Measurements from ENCODE around the gene PDZD8.

The PDZD8 gene

GRCh38 chr10:117342641-117343040 lies 32.6 kb downstream of the PDZD8 start:
- DNase-seq (ENCODE audit: extremely low read depth, insufficient read length), result no peak
- Histone ChIP-seq H3K27me3 (replicated peaks; ENCODE audit: control insufficient read depth, insufficient read depth, low read length) (no peaks in the 10 kb centered on the region), H3K36me3 (ENCODE audit: control insufficient read depth, insufficient read depth, low read length) (0 out of 2 replicates have a peak, but pooled peaks cover 1% of the 10 kb centered on the region), H3K4me3 (replicated peaks; ENCODE audit: low read depth, low read length) (no peak overlapping the region)
- TF ChIP-seq CTCF (IDR thresholded peaks at IDR 0.05; ENCODE audit: insufficient read depth, low read length, poor library complexity, severe bottlenecking), result no peak

- no peak for DNase-seq (ENCODE audit: extremely low read depth, insufficient read length)
- TF ChIP-seq CTCF (IDR thresholded peaks at IDR 0.05; ENCODE audit: insufficient read depth, low read length, poor library complexity, severe bottlenecking), result no peak
- Histone ChIP-seq H3K27me3 (replicated peaks; ENCODE audit: control insufficient read depth, insufficient read depth, low read length) (no peaks in the 10 kb centered on the region), H3K36me3 (ENCODE audit: control insufficient read depth, insufficient read depth, low read length) (0 out of 2 replicates have a peak, but pooled peaks cover 1% of the 10 kb centered on the region), H3K4me3 (replicated peaks; ENCODE audit: low read depth, low read length) (no peak overlapping the region)
These were observed 34.2 kb downstream of the PDZD8 start for GRCh38 chr10:117341061-117341460.

- Histone ChIP-seq H3K4me3 (replicated peaks; ENCODE audit: low read depth, low read length) (no peak overlapping the region), H3K27me3 (replicated peaks; ENCODE audit: control insufficient read depth, insufficient read depth, low read length) (no peaks in the 10 kb centered on the region), H3K36me3 (ENCODE audit: control insufficient read depth, insufficient read depth, low read length) (0 out of 2 replicates have a peak, but pooled peaks cover 1% of the 10 kb centered on the region)
- no peak for TF ChIP-seq CTCF (IDR thresholded peaks at IDR 0.05; ENCODE audit: insufficient read depth, low read length, poor library complexity, severe bottlenecking)
- no peak for DNase-seq (ENCODE audit: extremely low read depth, insufficient read length)
These were observed 35.3 kb downstream of the PDZD8 start for GRCh38 chr10:117339979-117340378.

- Histone ChIP-seq H3K36me3 (ENCODE audit: control insufficient read depth, insufficient read depth, low read length) (0 out of 2 replicates have a peak, but pooled peaks cover 1% of the 10 kb centered on the region), H3K4me3 (replicated peaks; ENCODE audit: low read depth, low read length) (no peak overlapping the region), H3K27me3 (replicated peaks; ENCODE audit: control insufficient read depth, insufficient read depth, low read length) (no peaks in the 10 kb centered on the region)
- no peak for DNase-seq (ENCODE audit: extremely low read depth, insufficient read length)
- no peak for TF ChIP-seq CTCF (IDR thresholded peaks at IDR 0.05; ENCODE audit: insufficient read depth, low read length, poor library complexity, severe bottlenecking)
These were observed 35.7 kb downstream of the PDZD8 start for GRCh38 chr10:117339578-117339977.

- H3K4me3 ChIP-seq (replicated peaks; ENCODE audit: low read depth, low read length), result no peak overlapping the region
- H3K36me3 ChIP-seq (ENCODE audit: control insufficient read depth, insufficient read depth, low read length), result 0 out of 2 replicates have a peak, but pooled peaks cover 1% of the 10 kb centered on the region
- no peak for TF ChIP-seq CTCF (IDR thresholded peaks at IDR 0.05; ENCODE audit: insufficient read depth, low read length, poor library complexity, severe bottlenecking)
- no peaks in the 10 kb centered on the region for H3K27me3 ChIP-seq (replicated peaks; ENCODE audit: control insufficient read depth, insufficient read depth, low read length)
- DNase-seq (ENCODE audit: extremely low read depth, insufficient read length), result no peak
These were observed 40.3 kb downstream of the PDZD8 start for GRCh38 chr10:117334926-117335325.

GRCh38 chr10:117334066-117334465 lies 41.2 kb downstream of the PDZD8 start:
- no peak for DNase-seq (ENCODE audit: extremely low read depth, insufficient read length)
- no peak for TF ChIP-seq CTCF (IDR thresholded peaks at IDR 0.05; ENCODE audit: insufficient read depth, low read length, poor library complexity, severe bottlenecking)
- H3K4me3 ChIP-seq (replicated peaks; ENCODE audit: low read depth, low read length), result no peak overlapping the region
- no peaks in the 10 kb centered on the region for H3K27me3 ChIP-seq (replicated peaks; ENCODE audit: control insufficient read depth, insufficient read depth, low read length)
- no peaks in the 10 kb centered on the region for H3K36me3 ChIP-seq (ENCODE audit: control insufficient read depth, insufficient read depth, low read length)

Data from GM06990 (cell line).